GM12878 (cell line): ENCODE data around the gene IGLL1. TPM values are rescaled to one million over a fixed set of nuclear protein-coding genes. Genes with fewer than 3 reads are reported as not detected.
"Not testable (repeated sequence)": the region's sequence is repeated elsewhere in the genome, so short reads cannot be mapped to it uniquely, and the experiment has no call there.

Experiments
- ATAC-seq: fragments of 200-7000 bp; cut with Tn5 transposase; 3 replicates; pipeline ENCODE4 v1.9.1; 2020; ENCODE audit warnings: mild to moderate bottlenecking, moderate library complexity
- BruUV-seq: library from RNA; stranded (reverse); fragments of 400-500 nt; replicated peaks from 2 replicates; lab custom pipeline; 2021; lab: Mats Ljungman, UMichigan
- CTCF ChIA-PET: fragments of 300-600 bp; sonication (Branson Sonifier 250); formaldehyde crosslinking; extraction: SDS; loops from one replicate; lab custom pipeline; 2021; ENCODE audit warnings: inconsistent platforms; lab: Yijun Ruan, JAX
- POLR2A ChIA-PET: fragments of 350-600 bp; formaldehyde crosslinking; extraction: SDS; loops from one replicate; lab custom pipeline; 2021; ENCODE audit warnings: inconsistent platforms; lab: Charles Lee
- RAD21 ChIA-PET: fragments of 300-600 bp; sonication (Branson Sonifier 250); formaldehyde crosslinking; loops from one replicate; lab custom pipeline; 2023; ENCODE audit warnings: antibody characterized with exemption; ENCODE audit not compliant: unreplicated experiment; lab: Charles Lee
- SMC1A ChIA-PET: fragments of 300-600 bp; sonication (Branson Sonifier 250); formaldehyde crosslinking; loops from one replicate; lab custom pipeline; 2023; ENCODE audit not compliant: unreplicated experiment, uncharacterized antibody; lab: Charles Lee
- DNase-seq: peaks from one replicate; pipeline ENCODE4 v3.0.0-alpha.2; 2011; ENCODE audit warnings: low read depth, low spot score
- FAIRE-seq: peaks from 3 replicates; lab custom pipeline; 2011; peaks lifted over from hg19 to GRCh38; lab: Jason Lieb, UNC
- H2AFZ ChIP-seq: 2 replicates; pipeline ENCODE4 v1.6.0; 2011; ENCODE audit warnings: low read depth, low read length, control low read depth; ENCODE audit not compliant: control insufficient read depth
- H3K27ac ChIP-seq: 2 replicates; pipeline ENCODE4 v1.5.1; 2011; ENCODE audit warnings: control low read depth; ENCODE audit not compliant: control insufficient read depth, insufficient read depth
- H3K27me3 ChIP-seq, 2 experiments: replicated peaks in 1 of 2; 2 replicates each; pipeline versions ENCODE4 v1.6.0 to v1.6.1; 2011; ENCODE audit warnings: low read length in 1 of 2; ENCODE audit not compliant: control insufficient read depth in 2 of 2, insufficient read depth in 2 of 2
- H3K36me3 ChIP-seq, 2 experiments: 2 replicates each; pipeline ENCODE4 v1.5.1; 2011; ENCODE audit warnings: low read length in 1 of 2; ENCODE audit not compliant: control insufficient read depth in 2 of 2, insufficient read depth in 2 of 2
- H3K4me1 ChIP-seq: 2 replicates; pipeline ENCODE4 v1.6.1; 2011; ENCODE audit warnings: mild to moderate bottlenecking, low read length, moderate library complexity, mixed read lengths; ENCODE audit not compliant: control insufficient read depth, insufficient read depth
- H3K4me2 ChIP-seq: 2 replicates; pipeline ENCODE4 v1.6.0; 2011; ENCODE audit warnings: control low read depth; ENCODE audit not compliant: control insufficient read depth, insufficient read depth
- H3K4me3 ChIP-seq: fragments of 200-600 bp; sonication (generic); 2 replicates; pipeline ENCODE4 v1.5.1; 2016
- H3K79me2 ChIP-seq: 2 replicates; pipeline ENCODE4 v1.6.0; 2011; ENCODE audit warnings: low read length; ENCODE audit not compliant: control insufficient read depth, insufficient read depth
- H3K9ac ChIP-seq: 2 replicates; pipeline ENCODE4 v1.8.0; 2011; ENCODE audit warnings: low read length, control low read depth, mixed read lengths; ENCODE audit not compliant: control insufficient read depth, insufficient read depth
- H3K9me3 ChIP-seq: replicated peaks from 3 replicates; pipeline ENCODE4 v1.5.1; 2011; ENCODE audit warnings: mild to moderate bottlenecking, low read length; ENCODE audit not compliant: control insufficient read depth, insufficient read depth
- H4K20me1 ChIP-seq: 2 replicates; pipeline ENCODE4 v1.6.0; 2011; ENCODE audit not compliant: control insufficient read depth, insufficient read depth
- MEF2B ChIP-seq: fragments of 450-650 bp; IDR thresholded peaks from 2 replicates; pipeline ENCODE4 v1.6.1; 2018; ENCODE audit warnings: mild to moderate bottlenecking, moderate library complexity; ENCODE audit not compliant: partially characterized antibody, poor library complexity, severe bottlenecking
- NBN ChIP-seq: fragments of 450-650 bp; IDR thresholded peaks from 2 replicates; pipeline ENCODE4 v1.6.1; 2016
- POU2F2 ChIP-seq: IDR thresholded peaks from 3 replicates; pipeline ENCODE4 v1.6.1; 2011; ENCODE audit warnings: low read depth, mild to moderate bottlenecking, low read length, borderline replicate concordance
- RUNX3 ChIP-seq: IDR thresholded peaks from 2 replicates; pipeline ENCODE4 v1.6.1; 2012; ENCODE audit warnings: low read length, inconsistent platforms
- WRNIP1 ChIP-seq: IDR thresholded peaks from 2 replicates; pipeline ENCODE4 v1.6.1; 2011; ENCODE audit warnings: low read depth, low read length, improper control_type of control experiment, borderline replicate concordance
- ZNF274 ChIP-seq: IDR thresholded peaks from one replicate; pipeline ENCODE4 v1.8.0; 2011; ENCODE audit not compliant: insufficient read length, insufficient read depth
- WGBS: methylation state at CpG from one replicate; pipeline ENCODE4 v1.1.6; 2016; ENCODE audit warnings: low lambda C conversion rate; ENCODE audit not compliant: insufficient replicate concordance, insufficient coverage; ENCODE audit errors: missing lambda C conversion rate; 5-methylcytosine and 5-hydroxymethylcytosine counted together
- in situ Hi-C: fragments of 300-500 bp; cut with MboI; formaldehyde crosslinking; loops from 9 replicates; pipeline ENCODE4 v1.14.3; 2018; ENCODE audit warnings: mixed read lengths
- intact Hi-C: fragments of 100-400 bp; cut with micrococcal nuclease; formaldehyde crosslinking; loops from one replicate; pipeline ENCODE4 v1.14.2; 2022; ENCODE audit not compliant: unreplicated experiment
- polyA plus RNA-seq, 11 experiments: library from polyadenylated mRNA; depleted of rRNA in 4 of 11; unstranded in 6 of 11; stranded (reverse) in 5 of 11; fragments of >200 nt; fragmentation: Nextera tagmentation in 4 of 11; fragmentation: Illumina TruSeq in 1 of 11; extraction: Ambion mirVana in 4 of 11; extraction: Trizol in 1 of 11; gene quantifications; 1 replicate in 1 of 11; 2 replicates in 10 of 11; pipeline versions ENCODE4 v1.2.1 to v1.2.3, GENCODE V29; 2011 to 2016; ENCODE audit warnings: inconsistent platforms in 2 of 11, missing spikeins in 2 of 11, low read depth in 1 of 11
- total RNA-seq, 4 experiments: library from RNA; depleted of rRNA in 3 of 4; stranded (reverse); fragments of >200 nt in 3 of 4; fragmentation: Illumina TruSeq in 1 of 4; extraction: Trizol in 1 of 4; gene quantifications; 2 replicates each; pipeline versions ENCODE4 v1.2.1 to v1.2.3, GENCODE V29; 2013 to 2021

Gene IGLL1
- total and polyA plus RNA-seq, 10 of the 15 experiments (the other 5 are each of a cell fraction or from before 2014, with no cell fraction given): not detected

GRCh38 chr22:23537416-23537815 is 42.7 kb downstream of the IGLL1 start (continued):
- TF ChIP-seq ZNF274: no peak
- TF ChIP-seq WRNIP1: no peak
- TF ChIP-seq MEF2B: no peak
- TF ChIP-seq, all 136 proteins: peak for 0

GRCh38 chr22:23536821-23537345 is 43.2 kb downstream of the IGLL1 start:
- FAIRE-seq (no peak), DNase-seq (no peak), ATAC-seq (no peak)
- RAD21 ChIA-PET: no interaction called here
- H3K9ac ChIP-seq: no peak overlapping the region
- intact Hi-C loops: loop anchor here (10.0 kb wide), 1 partner anchor 222 kb away; no protein-coding TSS in a partner anchor
- H2AFZ ChIP-seq: no peak overlapping the region
- SMC1A ChIA-PET: no interaction called here
- 49% methylated on average over 17 of the region's 17 CpGs for WGBS
- no peaks in the 10 kb centered on the region for H4K20me1 ChIP-seq
- TF ChIP-seq POU2F2: no peak
- no peak for TF ChIP-seq NBN
- no peak for TF ChIP-seq RUNX3
- POLR2A ChIA-PET: no interaction called here
- H3K79me2 ChIP-seq: no peaks in the 10 kb centered on the region
- in situ Hi-C loops: no loop called here
- no peak overlapping the region for H3K27ac ChIP-seq
- no peak overlapping the region for H3K4me2 ChIP-seq
- H3K9me3 ChIP-seq: no peaks in the 10 kb centered on the region
- no peak overlapping the region for H3K4me3 ChIP-seq
- H3K36me3 ChIP-seq: no peaks in the 10 kb centered on the region
- no peaks in the 10 kb centered on the region for H3K4me1 ChIP-seq
- CTCF ChIA-PET: no interaction called here
- peaks cover 0 to 2% of the 10 kb centered on the region in 2 experiments; a peak in 2 of 4 replicates for H3K27me3 ChIP-seq
- no TSS peak for BruUV-seq

GRCh38 chr22:23535790-23536661 is 44.1 kb downstream of the IGLL1 start:
- DNase-seq, RAD21 ChIA-PET: not testable (repeated sequence)

More at GRCh38 chr22:23535790-23536661, 44.1 kb downstream of the IGLL1 start:
- BruUV-seq, H4K20me1 ChIP-seq, H2AFZ ChIP-seq, ATAC-seq, H3K9ac ChIP-seq, SMC1A ChIA-PET, H3K4me1 ChIP-seq, H3K4me2 ChIP-seq, H3K4me3 ChIP-seq, H3K9me3 ChIP-seq, H3K27me3 ChIP-seq, in situ Hi-C loops, H3K36me3 ChIP-seq, POLR2A ChIA-PET, H3K79me2 ChIP-seq, FAIRE-seq, H3K27ac ChIP-seq, CTCF ChIA-PET: not testable (repeated sequence)
- intact Hi-C loops: loop anchor here (10.0 kb wide), 1 partner anchor 221 kb away; no protein-coding TSS in a partner anchor
- WGBS: 7% methylated on average over 5 of the region's 5 CpGs
